BJ (cell line): ENCODE results near the gene SCUBE2. TPM values are rescaled to one million over a fixed set of nuclear protein-coding genes. Genes with fewer than 3 reads are reported as not detected.

Experiments used
- CTCF ChIA-PET: fragments of 350-600 bp; formaldehyde crosslinking; extraction: SDS; loops from one replicate; lab custom pipeline; 2021; ENCODE audit warnings: antibody characterized with exemption, inconsistent platforms; lab: Yijun Ruan, JAX
- POLR2A ChIA-PET: fragments of 300-600 bp; sonication (Branson Sonifier 250); formaldehyde crosslinking; extraction: SDS; loops from one replicate; lab custom pipeline; 2021; ENCODE audit warnings: antibody characterized with exemption; lab: Charles Lee
- DNase-seq: peaks from one replicate; pipeline ENCODE4 v3.0.0-alpha.2; 2011; ENCODE audit warnings: low read depth
- H3K27me3 ChIP-seq: 2 replicates; pipeline ENCODE4 v1.6.0; 2011; ENCODE audit warnings: low read length; ENCODE audit not compliant: control insufficient read depth, insufficient read depth
- H3K36me3 ChIP-seq: 2 replicates; pipeline ENCODE4 v1.5.1; 2011; ENCODE audit warnings: low read length; ENCODE audit not compliant: control insufficient read depth, insufficient read depth
- H3K4me3 ChIP-seq: 2 replicates; pipeline ENCODE4 v1.5.1; 2011; ENCODE audit warnings: low read depth, mild to moderate bottlenecking, control low read depth, low read length
- CTCF ChIP-seq: IDR thresholded peaks from 2 replicates; pipeline ENCODE4 v1.5.1; 2011; ENCODE audit warnings: low read depth, mild to moderate bottlenecking, control low read depth, inconsistent platforms, low read length, moderate library complexity; ENCODE audit not compliant: insufficient read depth
- polyA plus RNA-seq: library from polyadenylated mRNA; depleted of rRNA; stranded (reverse); fragments of >200 nt; gene quantifications from 2 replicates; pipeline ENCODE4 v1.2.3, GENCODE V29; 2011

The SCUBE2 gene
- polyA plus RNA-seq, 1 experiment = 1.4 TPM

- POLR2A ChIA-PET = interaction anchor here (0.5 kb wide), 1 partner anchor 512 kb away, joined by 3 read pairs; no protein-coding TSS in a partner anchor
Observed at GRCh38 chr11:9069256-9069655, 22.1 kb downstream of the SCUBE2 start.

GRCh38 chr11:9066433-9066925, 24.9 kb downstream of the SCUBE2 start:
- ChIA-PET CTCF (interaction anchor here (1.1 kb wide), 1 partner anchor 394 kb away, joined by 3 read pairs; the partner anchor contains the start of gene ZNF143), POLR2A (no interaction called here)
- DNase-seq = no peak

More at GRCh38 chr11:9069256-9069655, 22.1 kb downstream of the SCUBE2 start:
- CTCF ChIA-PET = interaction anchor here (0.6 to 1.2 kb wide), 4 partner anchors 13 to 115 kb away, joined by 3 read pairs; no protein-coding TSS in a partner anchor
- TF ChIP-seq CTCF = no peak
- Histone ChIP-seq H3K36me3 (no peaks in the 10 kb centered on the region), H3K4me3 (no peak overlapping the region), H3K27me3 (no peaks in the 10 kb centered on the region)
- DNase-seq = no peak

GRCh38 chr11:9065607-9066432, 25.6 kb downstream of the SCUBE2 start:
- Histone ChIP-seq H3K27me3 (no peaks in the 10 kb centered on the region), H3K36me3 (no peaks in the 10 kb centered on the region), H3K4me3 (no peak overlapping the region)
- TF ChIP-seq CTCF = no peak
- CTCF ChIA-PET = interaction anchor here (1.1 kb wide), 1 partner anchor 395 kb away, joined by 3 read pairs; the partner anchor contains the start of gene ZNF143
- POLR2A ChIA-PET = no interaction called here
- peak; percentile 17 for DNase-seq

More at GRCh38 chr11:9066433-9066925, 24.9 kb downstream of the SCUBE2 start:
- Histone ChIP-seq H3K4me3 (no peak overlapping the region), H3K36me3 (no peaks in the 10 kb centered on the region), H3K27me3 (no peaks in the 10 kb centered on the region)
- TF ChIP-seq CTCF = no peak

GRCh38 chr11:9061807-9062206, 29.6 kb downstream of the SCUBE2 start:
- ChIA-PET CTCF (interaction anchor here (0.8 to 0.9 kb wide), 3 partner anchors 10 to 33 kb away, joined by 3 read pairs; no protein-coding TSS in a partner anchor), POLR2A (no interaction called here)
- no peak for TF ChIP-seq CTCF
- no peaks in the 10 kb centered on the region for H3K27me3 ChIP-seq
- no peak for DNase-seq
- H3K4me3 ChIP-seq = no peak overlapping the region
- no peaks in the 10 kb centered on the region for H3K36me3 ChIP-seq

- DNase-seq = no peak
- no peaks in the 10 kb centered on the region for H3K27me3 ChIP-seq
- POLR2A ChIA-PET = no interaction called here
- peak; percentile 9; the same call in 1 of the 2 replicates for TF ChIP-seq CTCF
- no peaks in the 10 kb centered on the region for H3K36me3 ChIP-seq
- CTCF ChIA-PET = interaction anchor here (0.8 to 1.4 kb wide), 3 partner anchors 9 to 16 kb away, joined by 3 read pairs; no protein-coding TSS in a partner anchor
- H3K4me3 ChIP-seq = no peak overlapping the region
Observed at GRCh38 chr11:9060700-9061111, 30.7 kb downstream of the SCUBE2 start.
